ENCODE data around the gene PTGS2.

GRCh38 chr1:186654741-186655140, 25.5 kb downstream of the PTGS2 start:
- TF ChIP-seq CTCF (conservative IDR thresholded peaks at IDR 0.05; ENCODE audit: low read depth in 2 of 2) (no peak), POLR2AphosphoS5 (IDR thresholded peaks at IDR 0.05; ENCODE audit: low read depth) (no peak)
